OCI-LY3 (cell line): Measurements from ENCODE around the gene ITGA4.

Experiments used
- EZH2phosphoT487 ChIP-seq: fragments of 200-600 bp; shearing (Covaris generic); IDR thresholded peaks from 2 replicates; pipeline ENCODE4 v1.6.1; 2018; ENCODE audit warnings: antibody characterized with exemption, mixed run types, low read depth
- TF ChIP-seq, protein P1 (sequence below): fragments of 200-600, 300-600 bp; sonication (generic); IDR thresholded peaks from 2 replicates; pipeline ENCODE4 v1.5.1; 2014; ENCODE audit warnings: antibody characterized with exemption, low read length, low read depth

DNA sequence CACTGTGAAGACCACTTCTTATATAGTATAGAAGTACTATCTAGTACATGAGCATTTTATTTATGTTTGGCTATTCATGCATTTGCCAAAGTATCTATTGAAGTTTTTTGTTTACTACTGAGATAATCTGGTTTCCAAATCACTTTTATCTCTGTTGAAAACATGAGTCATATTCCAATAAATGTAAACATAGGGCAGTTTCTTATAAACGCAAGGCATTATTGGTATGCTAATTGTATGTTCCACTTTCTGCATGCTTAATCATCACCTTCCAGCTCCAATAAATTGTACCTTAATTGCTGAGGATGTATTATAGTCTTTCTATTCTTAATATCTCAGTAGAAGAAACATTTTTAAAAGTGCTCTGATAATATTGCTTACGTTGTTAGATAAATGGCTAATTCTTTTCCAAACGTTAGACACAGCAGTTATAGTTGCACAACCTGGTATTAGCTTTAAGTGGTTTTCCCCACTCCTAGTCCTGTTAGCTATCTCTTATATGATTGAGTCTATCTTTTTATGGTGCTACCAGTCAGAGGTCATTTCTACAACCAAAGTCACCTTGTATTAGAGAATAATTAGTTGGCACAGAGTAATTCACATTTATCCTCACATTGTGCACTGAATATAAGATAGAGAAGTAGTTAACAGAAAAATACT, 17.2 kb downstream of the ITGA4 start:
- no peak for TF ChIP-seq EZH2phosphoT487
- TF ChIP-seq, protein P1, sequence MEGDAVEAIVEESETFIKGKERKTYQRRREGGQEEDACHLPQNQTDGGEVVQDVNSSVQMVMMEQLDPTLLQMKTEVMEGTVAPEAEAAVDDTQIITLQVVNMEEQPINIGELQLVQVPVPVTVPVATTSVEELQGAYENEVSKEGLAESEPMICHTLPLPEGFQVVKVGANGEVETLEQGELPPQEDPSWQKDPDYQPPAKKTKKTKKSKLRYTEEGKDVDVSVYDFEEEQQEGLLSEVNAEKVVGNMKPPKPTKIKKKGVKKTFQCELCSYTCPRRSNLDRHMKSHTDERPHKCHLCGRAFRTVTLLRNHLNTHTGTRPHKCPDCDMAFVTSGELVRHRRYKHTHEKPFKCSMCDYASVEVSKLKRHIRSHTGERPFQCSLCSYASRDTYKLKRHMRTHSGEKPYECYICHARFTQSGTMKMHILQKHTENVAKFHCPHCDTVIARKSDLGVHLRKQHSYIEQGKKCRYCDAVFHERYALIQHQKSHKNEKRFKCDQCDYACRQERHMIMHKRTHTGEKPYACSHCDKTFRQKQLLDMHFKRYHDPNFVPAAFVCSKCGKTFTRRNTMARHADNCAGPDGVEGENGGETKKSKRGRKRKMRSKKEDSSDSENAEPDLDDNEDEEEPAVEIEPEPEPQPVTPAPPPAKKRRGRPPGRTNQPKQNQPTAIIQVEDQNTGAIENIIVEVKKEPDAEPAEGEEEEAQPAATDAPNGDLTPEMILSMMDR = no peak
